ENCODE results near the gene CARMIL1. TPM values are rescaled to one million over a fixed set of nuclear protein-coding genes. Genes with fewer than 3 reads are reported as not detected.

The CARMIL1 gene
- total RNA-seq, 1 experiment from 2014 or later: 23.6 TPM

DNA sequence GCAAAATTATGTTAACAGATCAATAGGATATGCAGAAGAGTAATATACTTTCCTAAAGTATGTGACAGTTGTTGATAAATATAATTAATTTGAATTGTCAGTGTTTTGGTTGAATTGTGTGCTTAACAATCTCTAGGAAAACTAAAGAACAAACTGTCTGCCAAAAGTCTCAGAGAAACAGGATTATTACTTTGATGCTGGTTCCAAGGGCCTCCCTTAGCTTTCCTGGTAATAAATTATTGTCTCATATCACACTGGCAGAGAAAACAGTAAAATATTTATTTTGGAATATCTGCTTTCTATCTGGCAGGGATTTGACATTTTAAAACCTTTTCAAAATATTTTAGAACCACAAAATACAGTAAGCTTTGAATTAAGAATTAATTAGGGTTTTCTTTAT lies 40.1 kb upstream of the CARMIL1 start:
- Histone ChIP-seq H3K4me1 (ENCODE audit: insufficient read depth, low read length) (no peaks in the 10 kb centered on the region), H3K23me2 (ENCODE audit: insufficient read length, low read depth, low read length, poor library complexity, severe bottlenecking) (no peaks in the 10 kb centered on the region), H3K4ac (ENCODE audit: low read depth, low read length) (no peak overlapping the region), H2BK15ac (ENCODE audit: low read depth, low read length) (no peak overlapping the region), H2AFZ (ENCODE audit: low read length) (no peak overlapping the region), H3K14ac (ENCODE audit: insufficient read depth, low read length) (no peak overlapping the region), H3K23ac (ENCODE audit: insufficient read length, low read depth, low read length) (no peak overlapping the region), H3K27ac (ENCODE audit: insufficient read length, low read depth, low read length) (no peak overlapping the region), H4K5ac (ENCODE audit: insufficient read length, low read depth, low read length) (no peak overlapping the region), H4K8ac (replicated peaks; ENCODE audit: insufficient read length, low read depth, low read length) (no peak overlapping the region), H2BK5ac (ENCODE audit: insufficient read length, low read length) (no peak overlapping the region), H3K18ac (ENCODE audit: insufficient read length, low read depth, low read length) (no peak overlapping the region), H3K56ac (ENCODE audit: insufficient read length, low read depth, low read length) (no peak overlapping the region), H4K91ac (ENCODE audit: insufficient read length, low read depth, low read length) (no peak overlapping the region), H2BK12ac (ENCODE audit: insufficient read length, low read depth, low read length) (no peak overlapping the region), H3K9ac (ENCODE audit: extremely low read depth, insufficient read length, low read length) (no peak overlapping the region), H3K4me2 (ENCODE audit: insufficient read depth, insufficient read length, low read length) (no peak overlapping the region), H3K27me3 (ENCODE audit: insufficient read depth, low read length) (no peaks in the 10 kb centered on the region), H2AK5ac (ENCODE audit: insufficient read length, low read length) (no peak overlapping the region), H2BK120ac (ENCODE audit: low read depth, low read length, poor library complexity, severe bottlenecking) (no peak overlapping the region), H3T11ph (ENCODE audit: low read length) (no peak overlapping the region), H2BK20ac (ENCODE audit: low read depth, low read length, poor library complexity, severe bottlenecking) (no peak overlapping the region), H3K9me3 (ENCODE audit: control insufficient read depth, low read depth, low read length) (no peaks in the 10 kb centered on the region), H3K79me2 (ENCODE audit: insufficient read depth, low read length) (no peaks in the 10 kb centered on the region), H3K79me1 (ENCODE audit: insufficient read depth, low read depth, low read length, poor library complexity, severe bottlenecking) (no peaks in the 10 kb centered on the region), H4K20me1 (ENCODE audit: control insufficient read depth, insufficient read depth, insufficient read length) (no peaks in the 10 kb centered on the region)
- Mint-ChIP-seq H3K9me3 (peaks cover 0 to 3% of the 10 kb centered on the region in 2 experiments; a peak in 1 of 5 replicates), H3K4me1 (peaks cover 3 to 5% of the 10 kb centered on the region in 2 experiments; a peak in 2 of 4 replicates), H3K27me3 (ENCODE audit: low read depth) (no peaks in the 10 kb centered on the region), H3K4me3 (no peak overlapping the region), H3K27ac (no peak overlapping the region), H3K36me3 (ENCODE audit: insufficient read depth in 1 of 3, low read depth in 3 of 3) (no peaks in the 10 kb centered on the region)
- no peak for DNase-seq
- TF ChIP-seq, protein P1, sequence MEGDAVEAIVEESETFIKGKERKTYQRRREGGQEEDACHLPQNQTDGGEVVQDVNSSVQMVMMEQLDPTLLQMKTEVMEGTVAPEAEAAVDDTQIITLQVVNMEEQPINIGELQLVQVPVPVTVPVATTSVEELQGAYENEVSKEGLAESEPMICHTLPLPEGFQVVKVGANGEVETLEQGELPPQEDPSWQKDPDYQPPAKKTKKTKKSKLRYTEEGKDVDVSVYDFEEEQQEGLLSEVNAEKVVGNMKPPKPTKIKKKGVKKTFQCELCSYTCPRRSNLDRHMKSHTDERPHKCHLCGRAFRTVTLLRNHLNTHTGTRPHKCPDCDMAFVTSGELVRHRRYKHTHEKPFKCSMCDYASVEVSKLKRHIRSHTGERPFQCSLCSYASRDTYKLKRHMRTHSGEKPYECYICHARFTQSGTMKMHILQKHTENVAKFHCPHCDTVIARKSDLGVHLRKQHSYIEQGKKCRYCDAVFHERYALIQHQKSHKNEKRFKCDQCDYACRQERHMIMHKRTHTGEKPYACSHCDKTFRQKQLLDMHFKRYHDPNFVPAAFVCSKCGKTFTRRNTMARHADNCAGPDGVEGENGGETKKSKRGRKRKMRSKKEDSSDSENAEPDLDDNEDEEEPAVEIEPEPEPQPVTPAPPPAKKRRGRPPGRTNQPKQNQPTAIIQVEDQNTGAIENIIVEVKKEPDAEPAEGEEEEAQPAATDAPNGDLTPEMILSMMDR (conservative IDR thresholded peaks at IDR 0.05): no peak

Data from H9 (cell line).